HG03571 (cell line): ENCODE results near the gene RDH13.
"Not testable (repeated sequence)": the region's sequence is repeated elsewhere in the genome, so short reads cannot be mapped to it uniquely, and the experiment has no call there.

Experiments used
- ATAC-seq: cut with Tn5 transposase; IDR thresholded peaks from one replicate; pipeline ENCODE4 v1.9.1; 2021; ENCODE audit not compliant: unreplicated experiment

The RDH13 gene

GRCh38 chr19:55047951-55048350 is 15.0 kb downstream of the RDH13 start:
- ATAC-seq, result no peak

GRCh38 chr19:55046975-55047622 is 15.8 kb downstream of the RDH13 start:
- no peak for ATAC-seq

GRCh38 chr19:55044771-55045716 is 17.9 kb downstream of the RDH13 start:
- ATAC-seq, result no peak

- no peak for ATAC-seq
These were observed 18.7 kb downstream of the RDH13 start for GRCh38 chr19:55044286-55044685.

- no peak for ATAC-seq
These were observed 20.3 kb downstream of the RDH13 start for GRCh38 chr19:55042688-55043087.

- ATAC-seq, result no peak
These were observed 20.6 kb downstream of the RDH13 start for GRCh38 chr19:55042344-55042678.

- no peak for ATAC-seq
These were observed 21.2 kb downstream of the RDH13 start for GRCh38 chr19:55041627-55042343.

GRCh38 chr19:55041244-55041626 is 21.7 kb downstream of the RDH13 start:
- ATAC-seq, result no peak

- ATAC-seq, result not testable (repeated sequence)
These were observed 22.3 kb downstream of the RDH13 start for GRCh38 chr19:55040654-55041053.

GRCh38 chr19:55037603-55038002 is 25.3 kb downstream of the RDH13 start:
- ATAC-seq, result not testable (repeated sequence)

- no peak for ATAC-seq
These were observed 26.9 kb downstream of the RDH13 start for GRCh38 chr19:55036058-55036457.

- no peak for ATAC-seq
These were observed 28.2 kb downstream of the RDH13 start for GRCh38 chr19:55034751-55035150.

- not testable (repeated sequence) for ATAC-seq
These were observed 29.8 kb downstream of the RDH13 start for GRCh38 chr19:55032976-55033643.

- ATAC-seq, result no peak
These were observed 30.7 kb downstream of the RDH13 start for GRCh38 chr19:55032170-55032800.

- ATAC-seq, result no peak
These were observed 31.8 kb downstream of the RDH13 start for GRCh38 chr19:55031178-55031577.

GRCh38 chr19:55028757-55029156 is 34.2 kb downstream of the RDH13 start:
- no peak for ATAC-seq

- no peak for ATAC-seq
These were observed 35.2 kb downstream of the RDH13 start for GRCh38 chr19:55027472-55028337.

- ATAC-seq, result not testable (repeated sequence)
These were observed 35.8 kb downstream of the RDH13 start for GRCh38 chr19:55027140-55027471.

- no peak for ATAC-seq
These were observed 38.8 kb downstream of the RDH13 start for GRCh38 chr19:55024111-55024510.

GRCh38 chr19:55020351-55020750 is 42.6 kb downstream of the RDH13 start:
- not testable (repeated sequence) for ATAC-seq
